Activated naive CD4-positive, alpha-beta T cell treated with anti-CD3 and anti-CD28 coated beads, Interleukin-2, amount 50 U/mL, for 72 hours (primary cell): ENCODE data around the gene CA5B. TPM values are rescaled to one million over a fixed set of nuclear protein-coding genes. Genes with fewer than 3 reads are reported as not detected.
A peak's percentile ranks its signal among the peaks of the same experiment; 100 is the strongest.
"Not testable (repeated sequence)": the region's sequence is repeated elsewhere in the genome, so short reads cannot be mapped to it uniquely, and the experiment has no call there.

Source experiments
- ATAC-seq, 2 donors: fragments of 150-1000 bp; cut with Tn5 transposase; 2 replicates each; pipeline ENCODE4 v1.10.0; 2021; ENCODE audit warnings: mild to moderate bottlenecking in 2 of 2, moderate library complexity in 2 of 2
- DNase-seq, 2 donors: peaks; one replicate each; pipeline ENCODE4 v3.0.0; 2021 to 2022; ENCODE audit warnings: low spot score in 2 of 2
- H3K27ac Mint-ChIP-seq, 2 donors: one replicate each; pipeline ENCODE4 v1.8.0; 2022; ENCODE audit warnings: mild to moderate bottlenecking in 2 of 2, mixed read lengths in 2 of 2
- H3K36me3 Mint-ChIP-seq, 2 donors: one replicate each; pipeline ENCODE4 v1.8.0; 2022; ENCODE audit warnings: mixed read lengths in 2 of 2
- H3K9me3 Mint-ChIP-seq, 2 donors: one replicate each; pipeline ENCODE4 v1.8.0; 2022; ENCODE audit warnings: mixed read lengths in 2 of 2
- total RNA-seq, 2 donors: library from RNA; stranded (reverse); gene quantifications; one replicate each; pipeline ENCODE4 v1.2.3, GENCODE V29; 2022

Gene CA5B
- total RNA-seq, 2 donors from 2014 or later, result 12.4 to 15.4 TPM

GRCh38 chrX:15739886-15740285, 1.8 kb downstream of the CA5B start:
- Mint-ChIP-seq H3K36me3 (no peaks in the 10 kb centered on the region), H3K27ac (no peak overlapping the region), H3K9me3 (peaks cover 0 to 8% of the 10 kb centered on the region in 2 donors)
- no peak for DNase-seq
- ATAC-seq, result no peak

DNA sequence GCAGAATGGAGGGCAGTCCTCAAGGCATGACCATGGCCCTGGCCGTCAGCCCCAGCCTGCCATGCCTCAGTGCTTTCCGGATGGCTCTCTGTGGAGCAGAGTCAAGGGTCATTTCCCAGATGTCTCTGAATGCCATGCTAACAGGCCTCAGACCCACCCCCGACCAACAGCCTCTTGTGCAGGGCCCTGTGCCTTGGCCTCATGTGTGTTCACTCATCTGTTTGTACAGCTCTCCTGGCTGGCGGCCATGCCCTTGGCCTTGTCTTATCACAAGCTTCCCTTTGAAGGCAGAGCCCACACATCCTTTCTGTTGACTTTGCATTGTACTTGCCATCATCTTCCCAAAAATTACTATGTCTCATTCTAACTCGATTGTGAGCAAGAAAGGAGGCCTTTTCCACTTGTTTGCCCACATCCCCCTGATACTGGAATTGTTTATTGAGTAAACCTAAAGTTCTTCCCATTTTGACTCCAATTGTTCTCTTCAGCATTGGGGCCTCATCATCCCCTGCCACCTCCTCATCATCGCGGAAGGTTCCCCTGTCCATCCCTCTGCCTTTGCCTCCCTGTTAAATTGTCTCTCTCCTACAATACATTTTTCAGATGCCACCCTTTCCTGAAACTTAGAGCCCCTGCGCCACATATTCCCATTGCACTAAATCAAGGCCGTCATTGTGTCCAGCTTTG, 6.3 kb downstream of the CA5B start:
- ATAC-seq (no peak), DNase-seq (no peak)
- H3K9me3 Mint-ChIP-seq, result peaks cover 0 to 8% of the 10 kb centered on the region in 2 donors
- peaks cover 5 to 11% of the 10 kb centered on the region in 2 donors for H3K36me3 Mint-ChIP-seq
- peak overlapping the region in 1 of 2 donors; percentile 30 for H3K27ac Mint-ChIP-seq

- ATAC-seq (no peak), DNase-seq (no peak)
- Mint-ChIP-seq H3K27ac (peak overlapping the region in 1 of 2 donors; percentile 30), H3K9me3 (peaks cover 0 to 8% of the 10 kb centered on the region in 2 donors), H3K36me3 (peaks cover 5 to 13% of the 10 kb centered on the region in 2 donors)
Observed at GRCh38 chrX:15745179-15745578, 7.1 kb downstream of the CA5B start.

- DNase-seq, H3K9me3 Mint-ChIP-seq, ATAC-seq: not testable (repeated sequence)
- H3K27ac Mint-ChIP-seq, result peak overlapping the region in 1 of 2 donors; percentile 53
- H3K36me3 Mint-ChIP-seq, result peaks cover 5 to 13% of the 10 kb centered on the region in 2 donors
Observed at GRCh38 chrX:15746651-15747050, 8.6 kb downstream of the CA5B start.

DNA sequence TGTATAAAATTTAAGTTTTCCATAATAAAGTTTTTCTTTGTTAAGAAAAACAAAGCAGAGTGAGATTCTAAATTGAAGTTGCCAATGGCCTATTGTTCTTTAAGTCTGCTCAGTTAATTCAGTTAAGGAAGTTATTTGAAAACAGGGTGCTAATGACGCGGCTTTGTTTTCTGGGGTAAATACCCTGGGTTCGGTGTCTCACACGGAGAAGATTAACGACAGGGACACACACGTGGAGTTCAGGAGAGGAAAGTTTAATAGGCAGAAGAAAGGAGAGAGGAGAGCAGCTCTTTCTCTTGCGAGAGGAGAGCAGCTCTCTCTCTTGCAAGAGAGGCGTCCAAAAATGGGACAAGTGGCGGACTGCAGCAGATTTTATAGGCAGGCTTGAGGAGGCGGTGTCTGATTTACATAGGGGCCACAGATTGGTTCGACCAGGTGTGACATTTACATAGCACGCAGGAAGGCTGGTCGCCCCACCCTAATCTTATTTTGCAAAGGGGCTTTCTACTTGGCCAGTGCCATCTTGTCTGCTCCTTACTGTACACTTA, 9.6 kb downstream of the CA5B start:
- Mint-ChIP-seq H3K36me3 (peaks cover 5 to 13% of the 10 kb centered on the region in 2 donors), H3K9me3 (peaks cover 0 to 5% of the 10 kb centered on the region in 2 donors), H3K27ac (no peak overlapping the region)
- ATAC-seq (no peak), DNase-seq (no peak)

DNA sequence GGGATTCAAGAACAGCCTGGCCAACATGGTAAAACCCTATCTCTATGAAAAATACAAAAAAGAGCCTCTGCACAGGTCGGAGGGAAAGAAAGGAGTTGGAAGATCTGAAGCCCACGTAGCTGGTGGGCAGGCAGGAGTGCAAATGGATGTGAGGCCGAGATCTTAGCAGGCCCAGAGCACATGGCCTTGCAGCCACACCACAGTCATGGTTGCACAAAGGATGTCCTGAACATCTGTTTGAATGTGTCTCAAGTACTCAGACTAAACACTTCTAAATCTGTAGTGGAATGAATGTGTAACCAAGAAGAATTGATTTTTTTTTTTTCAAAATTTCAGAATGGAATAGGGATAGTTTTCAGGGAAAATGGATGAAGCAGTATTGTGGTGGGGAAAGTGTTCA, 10.8 kb downstream of the CA5B start:
- Mint-ChIP-seq H3K27ac (peak overlapping the region in 1 of 2 donors; percentile 90), H3K9me3 (no peaks in the 10 kb centered on the region), H3K36me3 (peaks cover 5 to 13% of the 10 kb centered on the region in 2 donors)
- ATAC-seq, result no peak
- no peak for DNase-seq

DNA sequence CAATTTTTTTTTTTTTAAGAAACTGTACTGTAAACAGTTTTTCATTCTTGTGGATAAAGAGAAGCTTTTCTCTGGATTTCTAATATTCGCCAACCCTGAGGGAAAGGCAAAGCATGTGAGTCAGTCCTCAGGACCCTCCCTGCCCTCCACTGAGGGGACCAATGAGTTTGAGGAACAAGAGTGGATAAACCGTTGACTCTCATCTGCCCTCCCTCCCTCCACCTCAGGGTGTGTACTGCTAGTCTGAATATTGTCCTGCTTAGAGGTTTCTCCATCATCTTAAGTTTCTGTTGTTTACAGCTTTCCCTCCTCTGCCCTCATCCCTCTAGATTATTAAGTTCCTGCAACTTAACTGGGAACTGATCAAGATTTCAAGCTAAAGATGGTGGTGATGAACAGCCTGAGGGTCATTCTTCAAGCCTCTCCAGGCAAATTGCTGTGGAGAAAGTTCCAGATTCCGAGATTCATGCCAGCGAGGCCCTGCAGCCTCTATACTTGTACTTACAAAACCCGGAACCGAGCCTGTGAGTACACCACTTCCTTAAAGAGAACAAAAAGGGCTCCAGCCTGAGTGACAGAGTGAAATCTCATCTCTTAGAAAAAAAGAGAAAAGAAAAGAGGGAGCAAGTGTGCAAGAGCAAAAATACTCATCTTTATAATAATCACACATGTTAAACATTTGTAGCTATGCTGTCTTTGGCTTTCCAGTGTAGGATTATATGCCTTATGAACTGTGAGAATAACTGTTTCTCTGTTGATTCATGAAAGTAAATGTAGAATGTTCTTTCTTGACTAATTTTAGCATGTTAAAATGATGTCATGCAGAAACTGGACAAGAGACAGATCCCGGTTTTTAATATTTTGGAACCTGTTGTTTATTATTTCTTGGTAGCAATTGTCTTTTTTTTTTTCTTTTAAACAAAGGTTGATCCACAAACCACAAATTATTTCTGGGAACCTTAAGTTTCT, 11.9 kb downstream of the CA5B start:
- H3K27ac Mint-ChIP-seq, result peak overlapping the region; percentile 90 to 97
- H3K36me3 Mint-ChIP-seq, result peaks cover 5 to 13% of the 10 kb centered on the region in 2 donors
- DNase-seq (no peak), ATAC-seq (peak; percentile 56 to 72)
- no peaks in the 10 kb centered on the region for H3K9me3 Mint-ChIP-seq

DNA sequence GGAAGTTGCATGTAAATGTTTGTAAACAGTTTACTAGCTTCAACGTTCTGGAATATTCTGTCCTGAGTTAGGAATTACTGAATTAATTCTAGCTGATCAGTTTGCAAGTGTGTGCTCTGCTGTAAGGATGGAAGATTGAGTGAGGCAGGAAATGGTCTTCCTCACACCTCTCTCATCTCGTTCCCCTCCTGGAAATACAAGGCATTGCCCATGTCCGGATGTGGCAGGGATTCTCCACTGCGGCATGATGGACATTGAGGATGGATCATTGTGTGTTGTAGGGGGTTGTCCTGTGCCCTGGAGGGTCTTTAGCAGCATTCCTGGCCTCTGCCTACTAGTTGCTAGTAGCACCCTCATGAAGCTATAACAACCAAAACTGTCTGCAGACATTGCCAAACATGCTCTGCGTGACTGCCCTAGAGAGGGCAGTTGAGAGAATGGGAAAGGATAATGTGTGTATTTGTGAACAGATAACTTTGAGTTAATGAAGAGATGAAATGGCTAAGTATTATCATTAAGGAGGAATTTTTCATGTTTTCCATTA, 12.6 kb downstream of the CA5B start:
- ATAC-seq (peak; percentile 35 to 42), DNase-seq (no peak)
- Mint-ChIP-seq H3K9me3 (no peaks in the 10 kb centered on the region), H3K27ac (peak overlapping the region; percentile 90 to 97), H3K36me3 (peaks cover 5 to 13% of the 10 kb centered on the region in 2 donors)

GRCh38 chrX:15751155-15751819, 13.2 kb downstream of the CA5B start:
- Mint-ChIP-seq H3K9me3 (no peaks in the 10 kb centered on the region), H3K27ac (peak overlapping the region; percentile 90 to 97), H3K36me3 (peaks cover 5 to 15% of the 10 kb centered on the region in 2 donors)
- ATAC-seq, result peak; percentile 72 to 82
- no peak for DNase-seq

DNA sequence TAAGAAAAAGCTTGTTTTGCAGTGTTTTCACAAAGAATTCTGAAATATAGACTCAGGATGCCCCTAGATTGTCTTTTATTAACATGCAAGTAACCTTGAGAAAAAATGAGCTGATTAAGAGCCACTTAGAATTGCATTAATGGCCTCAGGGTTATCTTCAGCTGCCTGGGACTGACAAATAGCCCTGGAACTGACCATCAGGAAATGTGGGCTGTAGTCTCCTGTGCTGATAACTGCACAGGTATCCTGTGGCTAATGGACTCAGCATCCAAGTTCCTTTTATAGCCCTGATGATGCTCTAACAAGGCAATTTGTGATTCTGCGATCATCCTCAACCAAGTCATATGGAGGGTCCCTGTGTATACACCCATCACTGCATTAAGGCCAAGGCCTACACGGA, 17.0 kb downstream of the CA5B start:
- no peaks in the 10 kb centered on the region for H3K9me3 Mint-ChIP-seq
- ATAC-seq (no peak), DNase-seq (no peak)
- H3K27ac Mint-ChIP-seq, result no peak overlapping the region
- peaks cover 0 to 4% of the 10 kb centered on the region in 2 donors for H3K36me3 Mint-ChIP-seq

- Mint-ChIP-seq H3K36me3 (peaks cover 0 to 4% of the 10 kb centered on the region in 2 donors), H3K9me3 (no peaks in the 10 kb centered on the region), H3K27ac (no peak overlapping the region)
- DNase-seq (no peak), ATAC-seq (no peak)
Observed at GRCh38 chrX:15758140-15758539, 20.1 kb downstream of the CA5B start.

DNA sequence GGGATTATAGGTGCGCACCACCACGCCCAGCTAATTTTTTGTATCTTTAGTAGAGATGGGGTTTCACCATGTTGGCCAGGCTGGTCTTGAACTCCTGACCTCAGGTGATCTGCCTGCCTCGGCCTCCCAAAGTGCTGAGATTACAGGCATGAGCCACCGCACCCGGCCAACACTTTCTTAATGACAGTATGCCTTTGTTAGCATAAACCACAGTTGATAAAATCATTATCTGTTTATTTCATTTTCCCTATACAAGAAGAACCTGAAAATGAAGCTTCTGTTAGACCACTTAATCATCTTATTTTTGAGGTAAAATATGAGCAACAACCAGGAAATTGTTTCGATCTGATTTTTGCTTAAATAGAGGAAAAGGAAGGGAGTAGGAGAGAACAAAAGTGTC, 21.8 kb downstream of the CA5B start:
- not testable (repeated sequence) for H3K9me3 Mint-ChIP-seq, DNase-seq, ATAC-seq, H3K36me3 Mint-ChIP-seq
- H3K27ac Mint-ChIP-seq, result peak overlapping the region in 1 of 2 donors; percentile 57

DNA sequence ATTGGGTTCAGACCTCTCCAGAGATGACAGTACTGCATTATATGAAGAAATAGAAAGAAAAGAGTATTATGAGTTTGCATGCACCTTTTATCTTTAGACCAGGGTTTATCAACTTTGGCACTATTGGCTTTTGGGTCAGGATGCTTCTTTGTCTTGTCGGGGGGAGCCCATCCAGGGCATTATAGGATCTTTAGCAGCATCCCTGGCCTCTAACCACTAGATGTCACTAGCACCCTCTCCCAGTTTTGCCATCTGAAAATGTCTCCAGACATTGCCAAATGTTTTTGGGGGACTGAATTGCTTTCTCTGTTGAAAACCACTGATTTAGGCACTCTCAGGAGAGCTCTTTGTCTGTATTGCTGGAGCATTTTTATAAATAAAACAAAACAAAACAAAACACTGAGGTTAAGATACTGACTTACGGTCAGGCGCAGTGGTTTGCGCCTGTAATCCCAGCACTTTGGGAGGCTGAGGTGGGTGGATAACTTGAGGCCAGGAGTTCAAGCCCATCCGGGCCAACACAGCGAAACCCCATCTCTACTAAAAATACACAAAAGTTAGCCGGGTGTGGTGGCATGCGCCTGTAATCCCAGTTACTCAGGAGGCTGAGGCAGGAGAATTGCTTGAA, 23.6 kb downstream of the CA5B start:
- DNase-seq (peak in 1 of 2 donors; percentile 9), ATAC-seq (peak; percentile 69 to 77)
- Mint-ChIP-seq H3K9me3 (no peaks in the 10 kb centered on the region), H3K27ac (peak overlapping the region; percentile 44 to 66), H3K36me3 (no peaks in the 10 kb centered on the region)

DNA sequence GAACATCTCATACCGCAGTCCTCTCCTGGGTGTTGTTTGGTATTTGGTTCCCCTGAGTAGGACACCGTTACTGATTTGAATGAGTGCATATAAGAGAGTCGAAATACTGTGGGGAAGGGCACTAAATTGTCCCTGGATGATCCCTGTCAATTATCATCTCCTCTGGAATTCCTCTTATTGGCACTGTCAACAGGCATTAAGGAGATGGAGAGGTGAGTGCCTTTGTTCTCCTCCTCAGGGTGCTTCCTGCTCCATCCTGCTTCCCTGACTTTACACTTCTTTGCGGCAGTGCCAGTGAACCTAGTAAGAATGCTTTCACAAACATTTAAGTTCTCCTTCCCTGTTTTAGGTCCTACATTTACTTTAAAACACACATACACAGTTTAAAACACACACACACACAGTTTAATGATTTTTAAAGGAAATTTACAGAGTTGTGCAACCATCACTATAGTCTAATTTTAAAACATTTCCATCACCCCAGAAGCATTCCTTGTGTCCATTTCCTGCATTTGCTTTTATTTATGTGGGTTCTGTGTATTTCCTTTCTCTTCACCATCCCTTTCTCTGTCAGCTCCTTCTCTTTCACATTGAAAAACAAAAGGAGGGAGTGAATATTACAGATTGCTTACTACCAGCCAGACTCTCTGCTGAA, 31.4 kb downstream of the CA5B start:
- ATAC-seq, result no peak
- Mint-ChIP-seq H3K27ac (peak overlapping the region in 1 of 2 donors; percentile 60), H3K9me3 (no peaks in the 10 kb centered on the region), H3K36me3 (no peaks in the 10 kb centered on the region)
- no peak for DNase-seq

- DNase-seq (no peak), ATAC-seq (peak in 1 of 2 donors; percentile 61)
- peaks cover 7 to 9% of the 10 kb centered on the region in 2 donors for H3K36me3 Mint-ChIP-seq
- H3K27ac Mint-ChIP-seq, result peak overlapping the region; percentile 94 to 97
- no peaks in the 10 kb centered on the region for H3K9me3 Mint-ChIP-seq
Observed at GRCh38 chrX:15781961-15782699, 44.1 kb downstream of the CA5B start.
